ENCODE measurements around the gene FAM120C. TPM values are rescaled to one million over a fixed set of nuclear protein-coding genes. Genes with fewer than 3 reads are reported as not detected.

The FAM120C gene
- total RNA-seq, 2 donors from 2014 or later: 10.5 to 14.9 TPM

DNA sequence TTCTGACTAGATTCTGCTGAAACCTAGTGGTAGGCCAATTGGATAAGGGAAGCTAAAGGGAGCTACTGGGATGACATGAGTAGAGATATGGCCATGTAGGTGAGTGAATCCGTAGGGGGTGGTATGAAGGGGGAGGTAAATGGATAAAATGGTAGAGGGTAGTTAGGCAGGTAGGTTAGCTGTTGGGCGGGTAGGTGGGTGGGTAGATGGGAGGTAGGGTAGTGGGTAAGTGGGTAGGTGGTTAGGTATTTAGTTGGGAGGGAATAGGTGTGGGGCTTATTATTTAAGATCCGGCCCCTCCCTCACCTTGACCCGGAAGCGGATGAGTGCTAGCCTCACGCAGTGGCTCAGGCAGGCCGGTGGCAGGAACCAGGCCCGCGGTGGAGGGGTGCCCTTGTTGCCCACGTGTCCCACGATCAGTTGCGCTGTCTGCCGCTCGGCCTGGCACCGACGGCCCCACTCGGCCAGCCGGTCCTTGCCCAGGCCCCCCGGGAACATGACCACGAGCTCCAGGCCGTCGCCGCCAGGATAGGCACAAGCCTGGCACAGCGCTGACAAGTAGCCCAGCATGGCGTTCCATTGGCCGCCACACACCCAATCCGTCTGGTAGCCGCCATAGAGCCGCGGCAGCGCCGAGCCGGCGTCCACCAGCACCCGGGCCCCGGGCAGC is 725 bp downstream of the FAM120C start:
- peak; percentile 36 for DNase-seq (ENCODE audit: low spot score)
- Histone ChIP-seq H3K4me1 (replicated peaks) (no peaks in the 10 kb centered on the region), H3K9me3 (no peaks in the 10 kb centered on the region), H3K27ac (peak overlapping the region; percentile 69 to 80), H3K36me3 (no peaks in the 10 kb centered on the region), H3K27me3 (replicated peaks; ENCODE audit: insufficient read depth) (no peaks in the 10 kb centered on the region), H3K4me3 (peak overlapping the region; percentile 55 to 61)
- TF ChIP-seq, protein P1, sequence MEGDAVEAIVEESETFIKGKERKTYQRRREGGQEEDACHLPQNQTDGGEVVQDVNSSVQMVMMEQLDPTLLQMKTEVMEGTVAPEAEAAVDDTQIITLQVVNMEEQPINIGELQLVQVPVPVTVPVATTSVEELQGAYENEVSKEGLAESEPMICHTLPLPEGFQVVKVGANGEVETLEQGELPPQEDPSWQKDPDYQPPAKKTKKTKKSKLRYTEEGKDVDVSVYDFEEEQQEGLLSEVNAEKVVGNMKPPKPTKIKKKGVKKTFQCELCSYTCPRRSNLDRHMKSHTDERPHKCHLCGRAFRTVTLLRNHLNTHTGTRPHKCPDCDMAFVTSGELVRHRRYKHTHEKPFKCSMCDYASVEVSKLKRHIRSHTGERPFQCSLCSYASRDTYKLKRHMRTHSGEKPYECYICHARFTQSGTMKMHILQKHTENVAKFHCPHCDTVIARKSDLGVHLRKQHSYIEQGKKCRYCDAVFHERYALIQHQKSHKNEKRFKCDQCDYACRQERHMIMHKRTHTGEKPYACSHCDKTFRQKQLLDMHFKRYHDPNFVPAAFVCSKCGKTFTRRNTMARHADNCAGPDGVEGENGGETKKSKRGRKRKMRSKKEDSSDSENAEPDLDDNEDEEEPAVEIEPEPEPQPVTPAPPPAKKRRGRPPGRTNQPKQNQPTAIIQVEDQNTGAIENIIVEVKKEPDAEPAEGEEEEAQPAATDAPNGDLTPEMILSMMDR (IDR thresholded peaks at IDR 0.05): no peak
- TF ChIP-seq POLR2A (IDR thresholded peaks at IDR 0.05) (no peak), POLR2AphosphoS5 (IDR thresholded peaks at IDR 0.05) (no peak)
- intact Hi-C loops (cut with DNase I): loop anchor here (10.0 kb wide), 1 partner anchor 138 kb away; the partner anchor contains the start of gene PHF8
- WGBS: 3% methylated on average over 6 of the region's 36 CpGs

DNA sequence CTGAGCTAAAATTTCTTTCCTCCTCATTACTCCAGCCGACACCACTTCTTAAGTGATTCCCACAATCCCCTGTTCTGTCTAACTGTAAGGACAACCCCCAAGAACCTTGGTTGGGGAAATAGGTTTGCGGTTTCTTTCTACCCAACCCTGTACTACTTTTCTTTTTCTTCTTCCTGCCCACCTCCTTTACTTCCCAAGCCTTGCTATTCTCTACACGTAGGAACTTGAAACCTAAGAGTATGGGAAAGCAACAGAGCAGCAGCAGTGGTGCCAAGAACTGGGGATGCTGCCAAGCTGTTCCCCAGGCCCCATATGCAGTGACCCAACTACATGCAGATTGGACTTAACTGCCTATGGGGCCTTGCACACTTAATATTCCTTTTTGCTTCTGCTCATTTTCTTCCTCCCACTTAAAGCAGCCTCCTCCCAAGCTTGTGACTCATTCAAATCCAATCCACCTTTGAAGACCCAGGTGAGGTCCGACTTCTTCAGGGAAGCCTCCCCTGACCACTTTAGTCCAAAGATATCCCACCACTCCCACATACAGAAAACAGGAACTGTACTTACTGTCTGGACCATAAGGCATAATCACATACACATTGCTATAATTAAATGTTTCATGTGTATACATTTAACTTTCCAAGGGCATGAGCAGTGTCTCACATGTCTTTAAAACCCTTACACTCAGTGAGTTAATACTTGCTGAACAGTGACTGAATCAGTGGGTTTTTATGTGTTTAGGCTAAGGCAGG is 1.7 kb downstream of the FAM120C start:
- 17% methylated on average over 4 of the region's 4 CpGs for WGBS
- intact Hi-C loops (cut with DNase I): loop anchor here (10.0 kb wide), 1 partner anchor 137 kb away; the partner anchor contains the start of gene PHF8
- no peaks in the 10 kb centered on the region for H3K4me1 ChIP-seq (replicated peaks)
- H3K36me3 ChIP-seq: no peaks in the 10 kb centered on the region
- no peaks in the 10 kb centered on the region for H3K27me3 ChIP-seq (replicated peaks; ENCODE audit: insufficient read depth)
- H3K4me3 ChIP-seq: no peak overlapping the region
- no peak overlapping the region for H3K27ac ChIP-seq
- DNase-seq (ENCODE audit: low spot score): no peak
- TF ChIP-seq, protein P1 (IDR thresholded peaks at IDR 0.05): no peak
- TF ChIP-seq POLR2A (IDR thresholded peaks at IDR 0.05) (no peak), POLR2AphosphoS5 (IDR thresholded peaks at IDR 0.05) (no peak)
- H3K9me3 ChIP-seq: no peaks in the 10 kb centered on the region

DNA sequence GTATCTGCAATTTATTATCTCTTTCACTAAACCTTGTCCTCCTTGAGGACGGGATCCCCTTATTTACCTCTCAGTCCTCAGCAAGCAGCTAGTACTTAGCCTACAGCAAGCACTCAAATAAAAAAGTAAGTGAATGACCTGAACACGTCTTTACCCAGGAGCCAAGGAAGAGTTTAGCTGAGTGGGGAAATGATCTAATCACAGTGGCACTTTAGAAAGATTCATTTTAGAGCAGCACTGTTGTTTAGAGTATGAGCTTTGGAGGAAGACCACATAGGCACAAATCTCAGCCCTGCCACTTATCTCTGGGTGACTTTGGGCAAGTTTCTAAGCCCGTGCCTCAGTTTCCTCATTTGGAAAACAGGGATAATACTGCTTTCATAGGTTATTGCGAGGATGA is 2.7 kb downstream of the FAM120C start:
- Histone ChIP-seq H3K4me3 (no peak overlapping the region), H3K27ac (no peak overlapping the region), H3K4me1 (replicated peaks) (no peaks in the 10 kb centered on the region), H3K36me3 (no peaks in the 10 kb centered on the region), H3K27me3 (replicated peaks; ENCODE audit: insufficient read depth) (no peaks in the 10 kb centered on the region), H3K9me3 (no peaks in the 10 kb centered on the region)
- whole genome bisulfite sequencing: 54% methylated on average over 4 of the region's 4 CpGs
- no peak for DNase-seq (ENCODE audit: low spot score)
- intact Hi-C loops (cut with DNase I): loop anchor here (10.0 kb wide), 1 partner anchor 136 kb away; the partner anchor contains the start of gene PHF8
- no peak for TF ChIP-seq POLR2AphosphoS5 (IDR thresholded peaks at IDR 0.05)
- TF ChIP-seq POLR2A (IDR thresholded peaks at IDR 0.05): no peak
- TF ChIP-seq, protein P1 (IDR thresholded peaks at IDR 0.05): no peak

DNA sequence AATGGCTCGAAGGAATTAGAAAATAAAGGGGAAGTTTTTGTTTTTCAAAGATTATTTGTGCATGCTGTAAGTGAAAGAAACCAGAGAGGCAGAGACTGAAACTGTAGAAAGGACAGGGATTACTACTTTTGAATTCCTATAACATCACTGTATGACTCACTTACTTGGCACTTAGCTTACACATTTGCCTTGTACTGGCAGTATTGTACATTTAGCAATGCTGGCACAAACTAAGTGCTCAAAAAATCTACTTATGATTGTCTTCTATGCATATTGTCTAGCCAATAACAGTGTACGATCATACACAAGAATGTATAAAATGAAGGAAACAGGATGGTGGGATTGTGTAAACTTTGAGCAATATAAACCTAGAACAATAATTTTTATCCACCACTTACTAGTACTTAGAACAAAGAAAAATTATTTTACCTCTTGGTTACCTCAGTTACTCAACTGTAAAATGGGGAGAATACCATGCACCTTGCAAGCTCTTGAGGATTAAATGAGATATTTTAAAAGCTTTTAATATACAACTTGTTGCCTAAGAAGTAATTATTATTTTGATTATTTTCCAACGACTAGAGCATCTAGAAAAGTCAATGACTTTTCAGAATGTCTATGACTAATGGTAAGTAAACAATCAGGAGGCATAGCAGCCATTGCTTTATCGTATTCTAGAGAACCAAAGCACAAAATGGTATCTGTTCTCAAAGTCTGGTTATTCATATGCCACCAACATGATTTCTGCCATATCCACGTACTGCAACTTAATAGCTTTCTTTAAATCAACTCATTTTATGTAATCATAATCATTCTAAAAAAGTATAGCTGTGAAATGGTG is 4.7 kb downstream of the FAM120C start:
- H3K9me3 ChIP-seq: no peaks in the 10 kb centered on the region
- intact Hi-C loops (cut with DNase I): no loop called here
- H3K4me3 ChIP-seq: no peak overlapping the region
- H3K27me3 ChIP-seq (replicated peaks; ENCODE audit: insufficient read depth): no peaks in the 10 kb centered on the region
- no peak overlapping the region for H3K27ac ChIP-seq
- WGBS: 61% methylated on average over 5 of the region's 5 CpGs
- TF ChIP-seq POLR2A (IDR thresholded peaks at IDR 0.05) (no peak), POLR2AphosphoS5 (IDR thresholded peaks at IDR 0.05) (no peak)
- TF ChIP-seq, protein P1 (IDR thresholded peaks at IDR 0.05): no peak
- H3K4me1 ChIP-seq (replicated peaks): no peaks in the 10 kb centered on the region
- H3K36me3 ChIP-seq: no peaks in the 10 kb centered on the region
- no peak for DNase-seq (ENCODE audit: low spot score)

Measured in prostate gland (tissue), 2 donors.